IMR-90 (cell line): Measurements from ENCODE around the gene CCDC177. TPM values are rescaled to one million over a fixed set of nuclear protein-coding genes. Genes with fewer than 3 reads are reported as not detected.

ENCODE experiments used
- ATAC-seq: fragments of 200-7000 bp; cut with Tn5 transposase; 2 replicates; pipeline ENCODE4 v1.9.1; 2020; ENCODE audit warnings: low read depth, mild to moderate bottlenecking, moderate library complexity
- BruUV-seq: library from RNA; stranded (reverse); fragments of 400-500 nt; replicated peaks from 2 replicates; lab custom pipeline; 2021; lab: Mats Ljungman, UMichigan
- CTCF ChIA-PET: fragments of 300-600 bp; formaldehyde crosslinking; extraction: SDS; loops from one replicate; lab custom pipeline; 2021; ENCODE audit warnings: antibody characterized with exemption; lab: Yijun Ruan, JAX
- POLR2A ChIA-PET: fragments of 300-600 bp; sonication (Branson Sonifier 250); formaldehyde crosslinking; loops from one replicate; lab custom pipeline; 2022; ENCODE audit warnings: antibody characterized with exemption; ENCODE audit not compliant: unreplicated experiment; lab: Charles Lee
- DNase-seq: peaks from one replicate; pipeline ENCODE4 v3.0.0; 2013
- H2AFZ ChIP-seq: replicated peaks from 2 replicates; pipeline ENCODE3; 2013; ENCODE audit warnings: low read length, mild to moderate bottlenecking; ENCODE audit not compliant: poor library complexity
- H2AK5ac ChIP-seq: 2 replicates; pipeline ENCODE4 v1.6.1; 2013; ENCODE audit warnings: low read depth, low read length, inconsistent platforms
- H2AK9ac ChIP-seq: replicated peaks from 2 replicates; pipeline ENCODE3; 2013; ENCODE audit warnings: mild to moderate bottlenecking, low read depth, low read length, moderate library complexity; ENCODE audit not compliant: poor library complexity
- H2BK120ac ChIP-seq: 2 replicates; pipeline ENCODE4 v1.6.1; 2013; ENCODE audit warnings: low read depth, low read length, inconsistent platforms
- H2BK15ac ChIP-seq: 3 replicates; pipeline ENCODE4 v1.6.1; 2013; ENCODE audit warnings: low read depth, low read length, inconsistent platforms
- H2BK20ac ChIP-seq: 2 replicates; pipeline ENCODE4 v1.6.1; 2013; ENCODE audit warnings: low read depth, mild to moderate bottlenecking, inconsistent platforms, low read length, moderate library complexity
- H2BK5ac ChIP-seq: 2 replicates; pipeline ENCODE4 v1.6.1; 2013; ENCODE audit warnings: mild to moderate bottlenecking, low read depth, low read length, inconsistent platforms; ENCODE audit not compliant: poor library complexity, severe bottlenecking
- H3K14ac ChIP-seq: replicated peaks from 2 replicates; pipeline ENCODE4 v1.6.1; 2013; ENCODE audit warnings: low read depth, low read length, inconsistent platforms
- H3K18ac ChIP-seq: 2 replicates; pipeline ENCODE4 v1.6.1; 2013; ENCODE audit warnings: low read depth, low read length, control low read depth
- H3K23ac ChIP-seq: 2 replicates; pipeline ENCODE4 v1.6.1; 2013; ENCODE audit warnings: low read depth, low read length, inconsistent platforms
- H3K27ac ChIP-seq: 2 replicates; pipeline ENCODE4 v1.5.1; 2013; ENCODE audit warnings: mild to moderate bottlenecking, control low read depth, low read length; ENCODE audit not compliant: insufficient read depth
- H3K27me3 ChIP-seq: 2 replicates; pipeline ENCODE4 v1.6.1; 2013; ENCODE audit warnings: low read length; ENCODE audit not compliant: control insufficient read depth, insufficient read depth
- H3K36me3 ChIP-seq: 2 replicates; pipeline ENCODE4 v1.6.1; 2013; ENCODE audit warnings: low read length, mixed read lengths; ENCODE audit not compliant: control insufficient read depth, insufficient read depth
- H3K4ac ChIP-seq: 2 replicates; pipeline ENCODE4 v1.6.1; 2013; ENCODE audit warnings: low read depth, low read length, inconsistent platforms
- H3K4me1 ChIP-seq: 2 replicates; pipeline ENCODE4 v1.6.1; 2013; ENCODE audit warnings: low read length, mixed read lengths; ENCODE audit not compliant: control insufficient read depth, insufficient read depth
- H3K4me2 ChIP-seq: 2 replicates; pipeline ENCODE4 v1.6.1; 2013; ENCODE audit warnings: low read depth, mild to moderate bottlenecking, control low read depth, low read length, moderate library complexity
- H3K4me3 ChIP-seq: 2 replicates; pipeline ENCODE4 v1.5.1; 2013; ENCODE audit warnings: low read depth, mild to moderate bottlenecking, control low read depth, low read length, moderate library complexity; ENCODE audit not compliant: insufficient read depth
- H3K56ac ChIP-seq: 2 replicates; pipeline ENCODE4 v1.6.1; 2013; ENCODE audit warnings: low read length, inconsistent platforms; ENCODE audit not compliant: insufficient read depth; ENCODE audit errors: extremely low read depth
- H3K79me1 ChIP-seq, 2 experiments: 2 replicates each; pipeline ENCODE4 v1.6.1; 2013; ENCODE audit warnings: low read length in 2 of 2, inconsistent platforms in 1 of 2, low read depth in 1 of 2
- H3K9ac ChIP-seq: 2 replicates; pipeline ENCODE4 v1.6.1; 2013; ENCODE audit warnings: low read depth, low read length, control low read depth
- H3K9me1 ChIP-seq: 2 replicates; pipeline ENCODE4 v1.6.1; 2013; ENCODE audit warnings: low read length, inconsistent platforms; ENCODE audit not compliant: insufficient read depth
- H3K9me3 ChIP-seq: 2 replicates; pipeline ENCODE4 v1.6.1; 2013; ENCODE audit warnings: low read length; ENCODE audit not compliant: control insufficient read depth, insufficient read depth
- H4K20me1 ChIP-seq: 2 replicates; pipeline ENCODE4 v1.6.1; 2013; ENCODE audit warnings: low read length, inconsistent platforms; ENCODE audit not compliant: insufficient read depth
- H4K5ac ChIP-seq: 2 replicates; pipeline ENCODE4 v1.6.1; 2013; ENCODE audit warnings: mild to moderate bottlenecking, low read depth, low read length, control low read depth
- H4K8ac ChIP-seq, 2 experiments: 2 replicates each; pipeline ENCODE4 v1.6.1; 2013; ENCODE audit warnings: low read depth in 2 of 2, low read length in 2 of 2, control low read depth in 1 of 2, inconsistent platforms in 1 of 2
- H4K91ac ChIP-seq: 2 replicates; pipeline ENCODE4 v1.6.1; 2013; ENCODE audit warnings: low read depth, low read length, inconsistent platforms; ENCODE audit not compliant: insufficient read depth
- BHLHE40 ChIP-seq: fragments of 150-350 bp; IDR thresholded peaks from 2 replicates; pipeline ENCODE4 v1.6.1; 2016; ENCODE audit warnings: mild to moderate bottlenecking, low read depth, low read length
- CEBPB ChIP-seq: IDR thresholded peaks from 2 replicates; pipeline ENCODE4 v1.6.1; 2012; ENCODE audit warnings: low read depth, low read length, improper control_type of control experiment
- CHD1 ChIP-seq: IDR thresholded peaks from 2 replicates; pipeline ENCODE4 v1.6.1; 2012; ENCODE audit warnings: low read depth, low read length, improper control_type of control experiment
- FOS ChIP-seq: fragments of 150-350 bp; IDR thresholded peaks from 2 replicates; pipeline ENCODE4 v1.6.1; 2016; ENCODE audit warnings: low read depth, low read length
- MAFK ChIP-seq: IDR thresholded peaks from 2 replicates; pipeline ENCODE4 v1.6.1; 2012; ENCODE audit warnings: low read depth, low read length, improper control_type of control experiment
- MAZ ChIP-seq: IDR thresholded peaks from 2 replicates; pipeline ENCODE4 v1.6.1; 2012; ENCODE audit warnings: low read depth, mild to moderate bottlenecking, low read length, improper control_type of control experiment, moderate library complexity, borderline replicate concordance
- MXI1 ChIP-seq: IDR thresholded peaks from 2 replicates; pipeline ENCODE4 v1.6.1; 2012; ENCODE audit warnings: low read depth, mild to moderate bottlenecking, low read length, moderate library complexity, borderline replicate concordance
- NFE2L2 ChIP-seq: fragments of 150-350 bp; IDR thresholded peaks from 2 replicates; pipeline ENCODE4 v1.6.1; 2016; ENCODE audit warnings: low read depth, mild to moderate bottlenecking, low read length
- RAD21 ChIP-seq: IDR thresholded peaks from 2 replicates; pipeline ENCODE4 v1.6.1; 2012; ENCODE audit warnings: low read length, improper control_type of control experiment
- SMC3 ChIP-seq: fragments of 150-350 bp; IDR thresholded peaks from 2 replicates; pipeline ENCODE4 v1.6.1; 2016; ENCODE audit warnings: low read depth, mild to moderate bottlenecking, antibody characterized with exemption, low read length, moderate library complexity
- WGBS, 2 experiments: methylation state at CpG; one replicate each; pipeline versions ENCODE4 v1.1.5 to v1.1.7; 2013; ENCODE audit warnings: missing lambda C conversion rate in 2 of 2; ENCODE audit not compliant: insufficient read length in 1 of 2; ENCODE audit errors: extremely low coverage in 2 of 2; 5-methylcytosine and 5-hydroxymethylcytosine counted together
- dilution Hi-C: fragments of 300-500 bp; cut with HindIII; formaldehyde crosslinking; loops from one replicate; pipeline ENCODE4 v1.14.3; 2018; ENCODE audit warnings: low sequenced_read_pairs; ENCODE audit not compliant: unreplicated experiment
- in situ Hi-C: fragments of 300-500 bp; cut with MboI; formaldehyde crosslinking; loops from 3 replicates; pipeline ENCODE4 v1.14.3; 2019; ENCODE audit warnings: low sequenced_read_pairs, inconsistent platforms, mixed read lengths
- intact Hi-C: fragments of 100-400 bp; cut with micrococcal nuclease; formaldehyde crosslinking; loops from 2 replicates; pipeline ENCODE4 v1.10.0; 2022
- polyA plus RNA-seq, 3 experiments: library from polyadenylated mRNA; depleted of rRNA; stranded (reverse); fragments of >200 nt; gene quantifications; 2 replicates each; pipeline ENCODE4 v1.2.3, GENCODE V29; 2012; ENCODE audit warnings: low replicate concordance in 1 of 3
- total RNA-seq: library from RNA; depleted of rRNA; stranded (reverse); fragments of >200 nt; gene quantifications from 2 replicates; pipeline ENCODE4 v1.2.3, GENCODE V29; 2012
- TF ChIP-seq, protein P1 (sequence below): fragments of 150-350 bp; IDR thresholded peaks from 2 replicates; pipeline ENCODE4 v1.6.1; 2017; ENCODE audit warnings: mild to moderate bottlenecking, antibody characterized with exemption, low read length, low read depth

CCDC177 gene
- total and polyA plus RNA-seq, 2 of the 4 experiments (the other 2 are of a cell fraction): not detected

DNA sequence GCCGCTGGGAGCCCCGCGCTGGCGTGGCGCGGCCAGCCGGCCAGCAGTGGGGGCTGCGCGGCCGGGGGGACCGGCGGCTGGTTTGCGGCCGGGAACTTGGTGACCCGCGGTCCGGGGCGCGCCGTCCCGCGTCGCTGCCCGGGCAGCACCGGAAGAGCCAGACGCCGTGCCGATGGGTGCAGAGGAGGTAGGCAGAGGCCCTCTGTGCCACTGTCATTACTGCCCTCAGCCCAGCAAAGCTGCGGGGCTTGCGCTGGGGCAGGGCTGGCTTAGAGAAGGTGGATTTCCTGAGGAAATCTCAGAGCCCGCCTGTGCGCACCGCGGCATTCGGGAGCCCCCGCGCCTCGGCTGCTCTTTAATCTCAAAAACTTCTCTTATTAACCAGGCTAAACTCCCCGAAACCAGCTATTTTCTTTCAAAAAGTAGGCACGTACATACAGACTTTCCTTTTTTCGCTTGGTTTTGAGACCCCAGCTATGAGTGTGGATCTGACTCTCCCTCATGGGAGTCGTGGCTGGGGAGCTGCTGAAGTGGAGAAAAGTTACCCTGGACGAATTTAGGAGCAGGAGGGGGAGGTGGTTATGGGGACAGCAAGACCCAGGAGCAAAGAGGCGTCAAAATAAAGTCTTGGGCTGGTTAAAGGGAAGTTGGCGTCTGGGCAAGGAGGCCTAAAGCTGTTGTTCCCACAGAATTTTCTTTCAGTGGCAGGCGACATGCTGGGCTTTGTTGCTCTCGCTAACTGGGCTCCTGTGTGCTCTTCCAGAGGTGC is 37.5 kb upstream of the CCDC177 start (continued):
- TF ChIP-seq FOS: no peak
- no peak; the same call in 1 of the 2 replicates for TF ChIP-seq CHD1

DNA sequence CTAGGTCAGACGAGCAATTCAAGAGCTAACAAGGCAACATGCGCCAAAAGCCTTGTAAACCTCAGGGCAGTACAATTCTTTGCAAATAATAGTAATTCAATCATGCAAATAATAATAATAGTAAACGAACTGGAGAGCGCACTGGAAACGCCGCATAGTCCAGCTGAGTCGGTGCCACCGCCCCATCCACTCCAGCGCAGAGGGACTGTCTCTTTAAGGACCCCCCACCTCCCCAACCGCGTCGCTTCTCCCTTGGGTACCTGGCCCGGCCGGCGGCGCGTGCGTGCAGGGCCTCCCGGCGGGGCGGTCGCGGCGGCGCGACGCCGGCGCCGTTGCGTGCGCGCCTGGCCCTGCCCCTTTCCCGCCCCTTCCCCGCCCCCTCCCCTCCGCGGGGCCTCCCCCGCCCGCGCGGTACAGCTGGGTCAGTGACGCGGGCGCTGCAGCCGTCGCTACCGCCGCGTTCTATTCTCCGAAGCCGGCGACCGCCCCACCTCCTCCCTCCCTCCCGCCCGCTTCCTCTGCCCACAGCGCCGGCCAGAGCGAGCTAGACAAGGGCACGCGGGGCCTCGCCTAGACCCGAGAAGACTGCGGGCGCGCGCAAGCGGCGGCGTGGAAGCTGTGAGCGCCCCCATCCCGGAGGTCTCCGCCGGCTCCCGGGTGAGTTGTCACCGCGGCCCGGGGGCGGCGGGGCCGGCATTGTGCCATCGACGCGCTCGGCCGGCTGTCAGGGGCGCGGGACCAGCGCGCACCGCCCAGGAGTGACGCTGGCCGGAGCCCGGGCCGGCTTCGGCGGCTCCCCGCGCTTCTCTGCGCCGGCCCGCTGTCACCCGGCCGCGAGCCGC is 36.7 kb upstream of the CCDC177 start, which contains the start of gene SUSD6:
TSS of gene SUSD6 (plus strand) at position 425 of the 842 bp plus-strand sequence. CDS start 46,997 bp downstream, outside the sequence.
- peak within 1 kb of the TSS; percentile 36 for H2BK20ac ChIP-seq
- H3K9me3 ChIP-seq: no peaks in the 10 kb centered on the region
- peak within 1 kb of the TSS; percentile 94 for H3K9ac ChIP-seq
- H2BK120ac ChIP-seq: peak within 1 kb of the TSS; percentile 67
- H3K79me1 ChIP-seq: peaks cover 18 to 51% of the 10 kb centered on the region in 2 experiments
- peak within 1 kb of the TSS; percentile 58 for H4K91ac ChIP-seq
- ChIA-PET POLR2A (interaction anchor here (0.6 kb wide), 2 partner anchors 95 to 309 kb away, joined by 3 to 6 read pairs; no protein-coding TSS in a partner anchor), CTCF (interaction anchor here (0.8 to 1.5 kb wide), 3 partner anchors 95 to 116 kb away, joined by 3 to 5 read pairs (median 3); no protein-coding TSS in a partner anchor)
- peak within 1 kb of the TSS; percentile 96 for H2AK9ac ChIP-seq
- intact Hi-C loops (loop anchor here (2.0 to 5.0 kb wide), 2 partner anchors 36 to 107 kb away; no protein-coding TSS in a partner anchor), dilution Hi-C loops (no loop called here), in situ Hi-C loops (no loop called here)
- DNase-seq (peak; percentile 85), ATAC-seq (peak; percentile 85)
- H3K14ac ChIP-seq: peak within 1 kb of the TSS; percentile 90
- peaks cover 20% of the 10 kb centered on the region for H3K4me1 ChIP-seq
- H2AFZ ChIP-seq: peak within 1 kb of the TSS; percentile 89
- peak within 1 kb of the TSS; percentile 87 for H3K56ac ChIP-seq
- H3K4ac ChIP-seq: peak within 1 kb of the TSS; percentile 92
- peak within 1 kb of the TSS; percentile 57; the same call in 2 of the 3 replicates for H2BK15ac ChIP-seq
- peak within 1 kb of the TSS; percentile 98 for H3K23ac ChIP-seq
- H4K20me1 ChIP-seq: peaks cover 37% of the 10 kb centered on the region
- peak within 1 kb of the TSS; percentile 80 for H3K4me3 ChIP-seq
- no TSS peak for BruUV-seq
- peak within 1 kb of the TSS; percentile 89 for H3K4me2 ChIP-seq
- H3K27ac ChIP-seq: peak within 1 kb of the TSS; percentile 85
- H3K36me3 ChIP-seq: no peaks in the 10 kb centered on the region
- H3K27me3 ChIP-seq: no peaks in the 10 kb centered on the region
- peak within 1 kb of the TSS; percentile 81 for H2BK5ac ChIP-seq
- peak within 1 kb of the TSS; percentile 65 for H4K5ac ChIP-seq
- peak within 1 kb of the TSS; percentile 40 for H3K18ac ChIP-seq
- peak within 1 kb of the TSS; percentile 91 to 93 for H4K8ac ChIP-seq
- H3K9me1 ChIP-seq: peaks cover 18% of the 10 kb centered on the region
- H2AK5ac ChIP-seq: peak within 1 kb of the TSS; percentile 69
- 0% methylated on average over 9 of the region's 105 CpGs; no CpG with 5 or more reads in 1 of the 2 experiments for WGBS, 2 experiments
- 0 out of 2 replicates have a peak, but pooled peaks have one; percentile 44 for TF ChIP-seq MXI1
- TF ChIP-seq CEBPB: no peak
- TF ChIP-seq NFE2L2: no peak
- TF ChIP-seq BHLHE40: peak; percentile 68
- TF ChIP-seq MAZ: peak; percentile 77; the same call in 1 of the 2 replicates
- TF ChIP-seq SMC3: no peak
- no peak for TF ChIP-seq RAD21
- TF ChIP-seq FOS: no peak
- TF ChIP-seq, protein P1, sequence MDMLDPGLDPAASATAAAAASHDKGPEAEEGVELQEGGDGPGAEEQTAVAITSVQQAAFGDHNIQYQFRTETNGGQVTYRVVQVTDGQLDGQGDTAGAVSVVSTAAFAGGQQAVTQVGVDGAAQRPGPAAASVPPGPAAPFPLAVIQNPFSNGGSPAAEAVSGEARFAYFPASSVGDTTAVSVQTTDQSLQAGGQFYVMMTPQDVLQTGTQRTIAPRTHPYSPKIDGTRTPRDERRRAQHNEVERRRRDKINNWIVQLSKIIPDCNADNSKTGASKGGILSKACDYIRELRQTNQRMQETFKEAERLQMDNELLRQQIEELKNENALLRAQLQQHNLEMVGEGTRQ: no peak
- no peak for TF ChIP-seq MAFK
